NCI-H748 (cell line): ENCODE data around the gene PTPRN2.
A peak's percentile ranks its signal among the peaks of the same experiment; 100 is the strongest.
"Not testable (repeated sequence)": the region's sequence is repeated elsewhere in the genome, so short reads cannot be mapped to it uniquely, and the experiment has no call there.

ENCODE experiments used
- DNase-seq: peaks from one replicate; lab custom pipeline; 2025; ENCODE audit not compliant: unreplicated experiment; lab: John Stamatoyannopoulos, UW

Gene PTPRN2

GRCh38 chr7:158521795-158522194, 65.8 kb downstream of the PTPRN2 start:
- not testable (repeated sequence) for DNase-seq

- DNase-seq = no peak
Measured at GRCh38 chr7:158520825-158521224, 66.8 kb downstream of the PTPRN2 start.

GRCh38 chr7:158519633-158520174, 67.9 kb downstream of the PTPRN2 start:
- DNase-seq = no peak

DNA sequence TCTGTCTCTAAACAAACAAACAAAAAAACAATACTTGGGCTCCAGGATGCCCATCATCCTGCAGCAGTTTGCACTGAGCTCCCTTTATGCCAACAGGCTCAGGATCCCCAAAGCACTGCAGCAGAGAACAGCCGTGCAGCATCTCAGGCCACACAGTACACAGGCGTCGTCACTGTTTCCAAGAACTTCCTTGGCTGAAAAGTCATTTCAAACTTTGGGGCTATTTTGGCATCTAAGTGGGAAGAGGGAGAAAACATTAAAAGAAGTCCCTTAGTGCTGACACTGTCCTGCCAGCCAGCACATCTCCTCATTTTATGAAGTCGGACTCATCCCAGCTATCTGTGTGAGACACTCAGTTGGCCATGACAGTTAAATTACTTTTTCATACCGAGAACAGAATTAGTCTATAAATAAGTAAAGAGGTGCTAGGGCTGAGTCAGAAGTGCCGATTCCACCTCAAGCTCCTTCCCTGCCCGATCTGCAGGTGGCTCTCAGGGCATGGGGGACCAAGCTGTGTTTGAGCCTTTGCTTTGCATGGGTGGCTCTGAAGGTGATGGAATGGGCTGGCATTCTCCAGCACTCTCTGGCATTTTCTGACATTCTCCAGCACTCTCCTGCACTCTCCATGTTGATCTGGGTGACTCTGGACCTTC, 68.5 kb downstream of the PTPRN2 start:
- no peak for DNase-seq

DNA sequence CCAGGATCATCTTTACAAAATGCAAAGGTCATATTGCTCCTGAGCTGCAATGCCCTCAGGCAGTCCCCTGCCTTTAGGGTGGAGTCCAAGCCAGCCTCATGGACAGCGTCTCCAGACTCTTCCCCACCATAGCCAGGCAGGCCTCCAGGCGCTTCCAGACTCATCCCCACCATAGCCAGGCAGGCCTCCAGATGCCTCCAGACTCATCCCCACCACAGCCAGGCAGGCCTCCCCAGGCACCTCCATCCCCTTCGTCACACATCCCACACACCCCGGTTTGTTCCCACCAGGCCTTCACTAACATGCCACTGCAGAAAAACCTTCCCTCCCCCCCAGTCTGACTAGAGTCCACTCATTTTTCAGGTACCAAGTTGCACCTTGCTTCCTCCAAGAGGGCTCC, 70.1 kb downstream of the PTPRN2 start:
- no peak for DNase-seq

DNA sequence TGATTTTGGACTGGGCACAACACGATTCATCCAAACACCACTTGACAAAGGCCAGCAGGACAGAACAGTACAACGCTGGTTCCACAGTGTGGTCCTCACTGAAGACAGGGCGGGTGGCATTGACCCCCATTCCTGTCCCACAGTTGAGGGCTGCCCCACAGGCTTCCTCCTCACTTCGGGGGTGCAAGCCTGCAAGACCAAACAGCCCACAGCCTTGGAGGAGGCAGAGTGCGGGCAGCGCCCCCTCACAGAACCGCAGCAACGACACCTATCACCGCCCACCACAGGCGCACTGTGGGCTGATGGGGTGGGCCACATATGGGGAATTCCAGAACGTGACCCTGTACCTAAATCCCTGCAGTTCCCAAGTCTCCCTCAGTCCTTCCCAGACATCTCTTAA, 70.6 kb downstream of the PTPRN2 start:
- no peak for DNase-seq

DNA sequence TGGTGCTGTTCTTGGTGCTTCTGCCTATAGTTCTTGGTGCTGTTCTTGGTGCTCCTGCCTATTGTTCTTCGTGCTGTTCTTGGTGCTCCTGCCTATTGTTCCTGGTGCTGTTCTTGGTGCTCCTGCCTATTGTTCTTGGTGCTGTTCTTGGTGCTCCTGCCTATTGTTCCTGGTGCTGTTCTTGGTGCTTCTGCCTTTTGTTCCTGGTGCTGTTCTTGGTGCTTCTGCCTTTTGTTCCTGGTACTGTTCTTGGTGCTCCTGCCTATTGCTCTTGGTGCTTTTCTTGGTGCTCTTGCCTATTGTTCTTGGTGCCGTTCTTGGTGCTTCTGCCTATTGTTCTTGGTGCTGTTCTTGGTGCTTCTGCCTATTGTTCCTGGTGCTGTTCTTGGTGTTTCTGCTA, 71.1 kb downstream of the PTPRN2 start:
- DNase-seq = no peak

DNA sequence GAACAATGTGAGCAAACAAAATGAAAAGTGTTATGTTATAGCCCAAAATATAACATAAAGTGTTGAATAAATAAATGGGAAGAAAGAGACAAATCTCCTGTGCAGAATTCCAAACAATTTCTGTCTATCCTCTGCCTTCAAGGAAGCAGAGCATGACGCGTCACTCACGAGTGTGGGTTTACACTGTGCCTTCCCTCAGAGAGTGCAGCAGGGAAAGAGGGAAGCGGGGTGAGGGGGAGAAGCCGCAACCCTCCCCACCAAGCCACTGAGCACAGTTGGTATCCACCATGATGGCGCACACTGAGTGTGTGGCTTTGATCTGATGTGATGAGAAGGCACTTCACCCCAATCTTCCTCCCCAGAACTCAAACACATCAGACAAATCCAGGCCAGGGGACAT, 74.8 kb downstream of the PTPRN2 start:
- DNase-seq = no peak

- no peak for DNase-seq
Measured at GRCh38 chr7:158512042-158512441, 75.6 kb downstream of the PTPRN2 start.

DNA sequence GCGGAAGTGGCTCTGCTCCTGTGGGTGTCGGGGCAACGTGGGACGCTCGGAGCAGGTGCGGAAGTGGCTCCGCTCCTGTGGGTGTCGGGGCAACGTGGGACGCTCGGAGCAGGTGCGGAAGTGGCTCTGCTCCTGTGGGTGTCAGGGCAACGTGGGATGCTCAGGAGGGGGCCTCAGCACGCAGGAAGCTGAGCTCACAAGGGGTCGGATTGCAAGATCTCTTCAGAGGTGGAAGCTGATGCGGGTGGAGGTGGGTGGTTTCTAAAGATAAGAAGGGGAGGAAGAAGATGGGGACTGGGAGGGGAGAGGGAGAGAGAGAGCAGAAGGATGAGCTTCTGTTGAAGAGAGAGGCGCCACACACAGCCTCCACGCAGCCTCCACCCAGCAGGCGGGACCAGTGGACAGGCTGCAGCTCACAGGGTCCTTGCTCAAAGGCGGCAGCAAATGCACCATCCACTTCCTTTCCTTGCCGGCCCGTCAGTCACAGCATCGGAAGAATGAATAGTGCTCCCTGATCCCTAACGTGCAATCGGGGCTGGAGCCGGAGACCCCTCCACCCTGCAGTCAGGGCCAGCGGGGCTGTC, 78.7 kb downstream of the PTPRN2 start:
- DNase-seq = no peak

GRCh38 chr7:158508321-158508720, 79.3 kb downstream of the PTPRN2 start:
- peak; percentile 16 for DNase-seq

GRCh38 chr7:158507917-158508316, 79.7 kb downstream of the PTPRN2 start:
- no peak for DNase-seq

DNA sequence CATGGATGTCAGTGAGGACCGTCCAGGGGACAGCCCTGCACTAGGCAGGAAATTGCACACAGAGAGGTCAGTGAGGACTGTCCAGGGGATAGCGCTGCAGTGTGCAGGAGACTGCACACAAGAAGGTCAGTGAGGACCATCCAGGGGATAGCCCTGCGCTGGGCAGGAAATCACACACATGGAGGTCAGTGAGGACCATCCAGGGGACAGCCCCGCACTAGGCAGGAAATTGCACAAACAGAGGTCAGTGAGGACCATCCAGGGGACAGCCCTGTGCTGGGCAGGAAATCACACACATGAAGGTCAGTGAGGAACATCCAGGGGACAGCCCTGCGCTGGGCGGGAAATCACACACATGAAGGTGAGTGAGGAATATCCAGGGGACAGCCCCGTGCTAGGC, 80.4 kb downstream of the PTPRN2 start:
- DNase-seq = not testable (repeated sequence)

DNA sequence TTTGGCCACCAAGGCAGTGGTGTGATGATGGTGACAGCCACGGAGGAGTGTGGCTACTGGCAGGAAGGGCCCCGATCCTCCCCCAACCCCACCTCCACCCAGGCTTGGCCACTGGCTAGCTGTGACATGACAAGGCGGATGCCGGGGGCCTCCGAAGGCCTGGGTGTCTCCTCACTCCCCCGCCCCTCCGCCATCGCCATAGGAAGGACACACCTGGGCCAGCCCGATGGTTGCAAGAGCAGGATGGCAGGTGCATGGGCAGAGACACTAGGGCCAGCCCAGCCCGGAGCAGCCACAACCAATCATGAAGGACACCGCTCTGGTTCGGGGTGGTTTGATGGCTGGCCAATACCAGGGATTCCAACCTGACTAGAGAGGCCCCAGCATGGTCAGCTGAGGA, 81.0 kb downstream of the PTPRN2 start:
- no peak for DNase-seq

GRCh38 chr7:158505683-158506082, 81.9 kb downstream of the PTPRN2 start:
- no peak for DNase-seq

GRCh38 chr7:158502068-158502750, 85.4 kb downstream of the PTPRN2 start:
- no peak for DNase-seq

DNA sequence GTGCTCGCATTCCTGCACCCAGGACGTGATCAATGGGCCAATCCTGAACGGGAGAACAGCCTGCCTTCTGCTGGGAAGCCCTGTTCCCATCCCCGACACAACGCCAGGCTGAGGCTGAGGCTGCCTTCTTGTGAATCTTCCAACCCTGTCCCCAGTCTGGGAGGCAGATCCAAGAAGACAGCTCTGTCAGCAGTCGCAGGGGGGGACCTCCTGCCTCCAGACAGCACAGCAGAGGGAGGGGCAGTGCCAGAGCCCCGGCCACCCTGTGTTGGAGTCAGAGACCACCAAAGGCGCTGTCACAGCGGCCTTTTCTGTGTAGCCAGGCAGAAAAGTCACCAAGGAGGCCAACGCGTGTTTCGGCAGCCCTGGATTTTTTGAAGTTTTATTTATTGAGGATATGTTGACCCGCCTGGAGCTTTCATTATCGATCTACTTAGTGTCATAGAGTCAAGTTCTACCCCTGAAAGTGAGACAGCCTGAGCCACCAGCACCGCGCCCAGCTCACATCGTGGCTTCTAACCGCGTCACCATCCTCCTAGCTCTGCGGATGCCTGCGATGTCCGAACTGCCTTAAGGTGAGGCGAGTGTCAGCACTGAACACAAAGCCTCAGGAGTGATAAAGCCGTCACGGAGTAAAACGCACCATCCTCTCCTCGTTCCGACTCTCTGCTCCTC, 86.1 kb downstream of the PTPRN2 start:
- DNase-seq = no peak

GRCh38 chr7:158500651-158501052, 87.0 kb downstream of the PTPRN2 start:
- no peak for DNase-seq

GRCh38 chr7:158499082-158499455, 88.6 kb downstream of the PTPRN2 start:
- DNase-seq = no peak

- DNase-seq = no peak
Measured at GRCh38 chr7:158498443-158499081, 89.1 kb downstream of the PTPRN2 start.

GRCh38 chr7:158497627-158498026, 90.0 kb downstream of the PTPRN2 start:
- no peak for DNase-seq
